ENCODE results near the gene SHANK3.
"Not testable (repeated sequence)": the region's sequence is repeated elsewhere in the genome, so short reads cannot be mapped to it uniquely, and the experiment has no call there.

DNA sequence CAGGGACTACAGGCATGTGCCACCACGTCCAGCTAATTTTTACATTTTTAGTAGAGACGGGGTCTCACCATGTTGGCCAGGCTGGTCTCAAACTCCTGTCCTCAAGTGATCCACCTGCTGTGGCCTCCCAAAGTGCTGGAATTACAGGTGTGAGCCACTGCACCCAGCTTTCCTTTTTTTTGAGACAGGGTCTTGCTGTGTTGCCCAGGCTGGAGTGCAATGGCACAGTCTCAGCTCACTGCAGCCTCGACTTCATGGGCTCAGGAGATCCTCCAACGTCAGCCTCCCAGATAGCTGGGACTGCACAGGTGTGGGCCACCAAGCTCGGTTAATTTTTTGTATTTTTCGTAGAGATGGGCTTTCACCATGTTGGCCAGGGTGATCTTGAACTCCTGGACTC lies 18.0 kb upstream of the SHANK3 start:
- not testable (repeated sequence) for TF ChIP-seq EZH2 (IDR thresholded peaks at IDR 0.05; ENCODE audit: insufficient read depth, poor library complexity, severe bottlenecking); EZH2phosphoT487 (IDR thresholded peaks at IDR 0.05; ENCODE audit: insufficient read depth, low read depth)

Measured in GM23248 (cell line).